Activated naive CD4-positive, alpha-beta T cell (primary cell): ENCODE data around the gene MYL5.

ENCODE experiments used
- DNase-seq, 4 experiments: peaks; one replicate each; lab custom pipeline; 2025; lab: John Stamatoyannopoulos, UW

The MYL5 gene

GRCh38 chr4:707929-708630 is 33.7 kb downstream of the MYL5 start:
- no peak for DNase-seq

- DNase-seq, result no peak
These were observed 34.2 kb downstream of the MYL5 start for GRCh38 chr4:708631-708933.

GRCh38 chr4:709348-709747 is 35.0 kb downstream of the MYL5 start:
- no peak for DNase-seq

- no peak for DNase-seq
These were observed 35.8 kb downstream of the MYL5 start for GRCh38 chr4:710116-710515.

- no peak for DNase-seq
These were observed 36.6 kb downstream of the MYL5 start for GRCh38 chr4:710916-711315.

- no peak for DNase-seq
These were observed 37.8 kb downstream of the MYL5 start for GRCh38 chr4:712093-712492.

- no peak for DNase-seq
These were observed 38.7 kb downstream of the MYL5 start for GRCh38 chr4:712916-713632.

- DNase-seq, result no peak
These were observed 39.7 kb downstream of the MYL5 start for GRCh38 chr4:714087-714486.

GRCh38 chr4:717601-718320 is 43.4 kb downstream of the MYL5 start:
- DNase-seq, result no peak

GRCh38 chr4:718460-718859 is 44.1 kb downstream of the MYL5 start:
- no peak for DNase-seq

GRCh38 chr4:720111-720860 is 45.9 kb downstream of the MYL5 start:
- no peak for DNase-seq

- DNase-seq, result no peak
These were observed 47.2 kb downstream of the MYL5 start for GRCh38 chr4:721261-722168.

GRCh38 chr4:722169-722725 is 47.9 kb downstream of the MYL5 start:
- DNase-seq, result no peak

GRCh38 chr4:722851-723360 is 48.6 kb downstream of the MYL5 start:
- no peak for DNase-seq

- DNase-seq, result no peak
These were observed 49.6 kb downstream of the MYL5 start for GRCh38 chr4:723751-724530.

- DNase-seq, result no peak
These were observed 51.3 kb downstream of the MYL5 start for GRCh38 chr4:725391-726234.

- DNase-seq, result no peak
These were observed 52.0 kb downstream of the MYL5 start for GRCh38 chr4:726235-726787.

GRCh38 chr4:726838-727237 is 52.5 kb downstream of the MYL5 start:
- no peak for DNase-seq

- DNase-seq, result no peak
These were observed 53.2 kb downstream of the MYL5 start for GRCh38 chr4:727576-727975.
